ENCODE data around the gene IL1RAP.

The IL1RAP gene

DNA sequence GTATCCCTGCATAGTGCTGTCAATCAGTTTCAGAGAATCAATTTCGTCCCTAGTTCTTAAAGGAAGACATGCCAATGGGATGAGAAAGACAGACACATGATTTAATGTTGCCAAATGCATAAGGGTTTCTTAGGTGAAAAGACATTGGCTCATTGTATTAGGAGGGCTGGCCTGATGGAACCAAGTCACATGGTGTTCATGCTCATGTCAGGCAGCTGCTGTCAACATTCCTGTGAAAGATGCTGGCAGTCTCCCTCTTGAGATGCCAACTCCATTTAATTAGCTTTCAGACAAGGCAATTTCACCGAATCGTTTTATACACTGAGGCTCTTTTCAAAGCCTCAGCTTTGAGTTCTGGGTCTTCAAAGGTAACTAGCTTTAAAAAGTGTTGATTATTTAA, 16.1 kb upstream of the IL1RAP start:
- H3K27ac ChIP-seq, result no peak overlapping the region
- no peak for TF ChIP-seq ZFX (IDR thresholded peaks at IDR 0.05)
- TF ChIP-seq, protein P1, sequence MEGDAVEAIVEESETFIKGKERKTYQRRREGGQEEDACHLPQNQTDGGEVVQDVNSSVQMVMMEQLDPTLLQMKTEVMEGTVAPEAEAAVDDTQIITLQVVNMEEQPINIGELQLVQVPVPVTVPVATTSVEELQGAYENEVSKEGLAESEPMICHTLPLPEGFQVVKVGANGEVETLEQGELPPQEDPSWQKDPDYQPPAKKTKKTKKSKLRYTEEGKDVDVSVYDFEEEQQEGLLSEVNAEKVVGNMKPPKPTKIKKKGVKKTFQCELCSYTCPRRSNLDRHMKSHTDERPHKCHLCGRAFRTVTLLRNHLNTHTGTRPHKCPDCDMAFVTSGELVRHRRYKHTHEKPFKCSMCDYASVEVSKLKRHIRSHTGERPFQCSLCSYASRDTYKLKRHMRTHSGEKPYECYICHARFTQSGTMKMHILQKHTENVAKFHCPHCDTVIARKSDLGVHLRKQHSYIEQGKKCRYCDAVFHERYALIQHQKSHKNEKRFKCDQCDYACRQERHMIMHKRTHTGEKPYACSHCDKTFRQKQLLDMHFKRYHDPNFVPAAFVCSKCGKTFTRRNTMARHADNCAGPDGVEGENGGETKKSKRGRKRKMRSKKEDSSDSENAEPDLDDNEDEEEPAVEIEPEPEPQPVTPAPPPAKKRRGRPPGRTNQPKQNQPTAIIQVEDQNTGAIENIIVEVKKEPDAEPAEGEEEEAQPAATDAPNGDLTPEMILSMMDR (conservative IDR thresholded peaks at IDR 0.05), result no peak

DNA sequence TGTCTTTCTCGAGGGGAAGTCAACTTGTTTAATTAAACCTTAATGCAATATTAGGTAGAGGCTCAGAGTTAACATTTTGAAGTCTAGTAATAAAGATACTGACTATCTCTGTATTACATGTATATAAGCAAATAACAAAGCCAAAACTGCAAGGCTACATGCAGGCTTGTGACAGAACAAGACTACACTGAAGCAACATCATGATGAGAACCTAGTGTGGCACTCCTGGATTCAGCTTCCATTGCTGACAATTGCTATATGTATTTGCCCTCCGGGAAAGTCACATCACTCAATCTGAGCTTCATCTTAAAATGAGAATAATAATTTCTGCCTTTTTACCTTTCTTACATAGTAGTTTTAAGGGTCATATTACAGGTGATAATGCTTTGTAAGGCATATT, 15.6 kb upstream of the IL1RAP start:
- H3K27ac ChIP-seq, result no peak overlapping the region
- TF ChIP-seq ZFX (IDR thresholded peaks at IDR 0.05), result no peak
- TF ChIP-seq, protein P1 (conservative IDR thresholded peaks at IDR 0.05), result no peak

DNA sequence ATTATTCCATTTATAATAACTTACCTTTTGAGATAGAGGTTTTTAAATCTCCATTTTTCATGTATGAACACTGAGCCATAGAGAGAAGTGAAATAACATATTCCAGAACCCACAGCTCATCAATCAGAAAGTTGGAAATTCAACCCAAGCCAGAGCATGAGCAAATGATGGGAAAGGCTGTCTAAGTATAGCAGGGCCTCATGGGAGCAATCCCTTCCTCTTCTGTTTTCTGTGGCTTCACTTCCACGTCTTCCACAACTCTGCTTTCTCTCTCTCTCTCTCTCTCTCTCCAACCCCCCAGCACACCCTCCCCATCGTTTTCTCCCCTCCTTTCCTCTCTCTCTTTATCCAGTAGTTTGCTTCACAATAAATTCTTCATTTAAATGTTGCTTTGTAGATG, 14.8 kb upstream of the IL1RAP start:
- H3K27ac ChIP-seq, result no peak overlapping the region
- TF ChIP-seq, protein P1 (conservative IDR thresholded peaks at IDR 0.05), result no peak
- no peak for TF ChIP-seq ZFX (IDR thresholded peaks at IDR 0.05)

DNA sequence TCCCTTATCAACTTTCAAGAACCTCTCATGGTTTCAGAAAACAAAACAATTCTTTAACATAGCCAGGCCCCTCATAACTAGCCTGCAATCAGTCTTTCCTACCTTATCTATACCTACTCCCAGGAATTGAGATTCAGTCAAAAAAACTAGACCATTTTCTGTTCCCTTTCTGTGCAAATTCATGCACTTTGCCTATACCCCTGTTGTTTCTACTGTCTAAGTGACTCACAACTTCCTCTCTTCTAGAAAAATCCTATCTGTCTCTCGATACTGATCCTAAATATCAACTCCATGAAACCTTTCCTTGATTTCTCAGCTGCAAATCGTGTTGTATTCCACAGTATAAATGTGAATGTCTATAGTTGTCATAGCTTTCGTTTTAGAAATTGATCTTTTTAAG, 10.9 kb upstream of the IL1RAP start:
- H3K27ac ChIP-seq, result no peak overlapping the region
- TF ChIP-seq ZFX (IDR thresholded peaks at IDR 0.05), result no peak
- TF ChIP-seq, protein P1 (conservative IDR thresholded peaks at IDR 0.05), result no peak

DNA sequence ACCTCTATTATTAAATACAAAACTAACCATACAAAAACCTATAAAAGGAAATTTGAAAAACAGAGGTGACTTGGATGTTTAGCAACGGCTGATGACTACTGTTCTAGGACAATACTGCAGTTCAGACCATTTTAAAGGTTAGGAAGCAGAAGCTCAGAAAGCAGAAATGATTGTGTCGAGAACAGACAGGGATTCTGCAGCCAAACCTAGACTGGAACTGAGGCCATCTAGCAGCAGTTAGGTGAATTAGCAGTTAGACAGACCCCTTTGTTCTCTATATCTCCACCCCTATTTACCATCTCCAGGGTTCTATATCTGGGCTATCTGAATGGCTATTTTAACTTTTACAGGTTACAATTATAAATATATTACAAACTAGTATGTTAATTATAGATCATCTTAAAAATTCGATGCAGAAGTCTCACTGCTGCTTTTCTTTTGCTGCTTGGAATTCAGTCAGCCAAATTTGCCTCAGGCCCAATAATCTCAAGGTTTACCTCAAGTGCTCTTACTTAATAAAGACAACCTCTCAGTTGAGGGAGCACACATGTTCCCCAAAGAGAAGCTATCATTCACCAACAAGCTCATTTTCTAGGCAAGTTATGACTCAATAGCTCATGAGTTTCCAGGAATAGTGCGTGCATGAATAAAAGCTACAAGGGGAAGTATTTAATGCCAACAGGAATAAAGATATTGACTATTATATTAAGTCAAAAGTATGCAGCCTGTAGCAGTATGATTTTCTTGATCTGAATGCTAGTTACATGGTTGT, 9.3 kb upstream of the IL1RAP start:
- no peak for TF ChIP-seq ZFX (IDR thresholded peaks at IDR 0.05)
- TF ChIP-seq, protein P1 (conservative IDR thresholded peaks at IDR 0.05), result peak; percentile 50

GRCh38 chr3:190505381-190506003, 8.4 kb upstream of the IL1RAP start:
- peak overlapping the region; percentile 53 for H3K27ac ChIP-seq
- TF ChIP-seq, protein P1 (conservative IDR thresholded peaks at IDR 0.05), result no peak
- no peak for TF ChIP-seq ZFX (IDR thresholded peaks at IDR 0.05)

More for the DNA sequence above, 9.3 kb upstream of the IL1RAP start:
- H3K27ac ChIP-seq, result no peak overlapping the region

- peak overlapping the region; percentile 53 for H3K27ac ChIP-seq
- no peak for TF ChIP-seq ZFX (IDR thresholded peaks at IDR 0.05)
- TF ChIP-seq, protein P1 (conservative IDR thresholded peaks at IDR 0.05), result no peak
Measured at GRCh38 chr3:190506271-190506670, 7.6 kb upstream of the IL1RAP start.

All from C4-2B (cell line).